Activated naive CD8-positive, alpha-beta T cell treated with anti-CD3 and anti-CD28 coated beads for 36 hours (primary cell): ENCODE data around the gene ZNF878. TPM values are rescaled to one million over a fixed set of nuclear protein-coding genes. Genes with fewer than 3 reads are reported as not detected.
A peak's percentile ranks its signal among the peaks of the same experiment; 100 is the strongest.
"Not testable (repeated sequence)": the region's sequence is repeated elsewhere in the genome, so short reads cannot be mapped to it uniquely, and the experiment has no call there.

Experiments used
- DNase-seq: peaks from one replicate; pipeline ENCODE4 v3.0.0; 2021
- H3K27ac Mint-ChIP-seq: one replicate; pipeline ENCODE4 v1.8.0; 2022; ENCODE audit warnings: mild to moderate bottlenecking, moderate library complexity, mixed read lengths
- H3K27me3 Mint-ChIP-seq: one replicate; pipeline ENCODE4 v1.8.0; 2022; ENCODE audit warnings: mild to moderate bottlenecking, mixed read lengths
- H3K36me3 Mint-ChIP-seq: one replicate; pipeline ENCODE4 v1.8.0; 2021; ENCODE audit warnings: mild to moderate bottlenecking, mixed read lengths
- H3K4me1 Mint-ChIP-seq: one replicate; pipeline ENCODE4 v1.8.0; 2021; ENCODE audit warnings: mixed read lengths
- H3K4me3 Mint-ChIP-seq: one replicate; pipeline ENCODE4 v1.8.0; 2022; ENCODE audit warnings: mild to moderate bottlenecking, moderate library complexity, mixed read lengths
- H3K9me3 Mint-ChIP-seq: one replicate; pipeline ENCODE4 v1.8.0; 2022; ENCODE audit warnings: mixed read lengths
- total RNA-seq, 2 experiments: library from RNA; stranded (reverse); gene quantifications; one replicate each; pipeline ENCODE4 v1.2.3, GENCODE V29; 2021

Gene ZNF878
- total RNA-seq, result 1 to 10 TPM; 1.1 TPM

- Mint-ChIP-seq H3K27me3 (peaks cover 35% of the 10 kb centered on the region), H3K9me3 (peaks cover 3% of the 10 kb centered on the region), H3K4me1 (peaks cover 11% of the 10 kb centered on the region), H3K4me3 (peak within 1 kb of the TSS; percentile 86), H3K36me3 (peaks cover 8% of the 10 kb centered on the region), H3K27ac (peak within 1 kb of the TSS; percentile 77)
- DNase-seq, result peak; percentile 79
Measured at GRCh38 chr19:12052497-12053169, at the start of gene ZNF878. ZNF878 (minus strand) TSS chr19:12052961; CDS start chr19:12052801, 160 bp downstream.

GRCh38 chr19:12098040-12098439, 45.3 kb upstream of the ZNF878 start:
- Mint-ChIP-seq H3K27me3 (peaks cover 9% of the 10 kb centered on the region), H3K4me3 (no peak overlapping the region), H3K27ac (no peak overlapping the region), H3K4me1 (peaks cover 3% of the 10 kb centered on the region), H3K36me3 (peaks cover 46% of the 10 kb centered on the region), H3K9me3 (peaks cover 3% of the 10 kb centered on the region)
- no peak for DNase-seq

GRCh38 chr19:12095111-12095790, 42.5 kb upstream of the ZNF878 start:
- Mint-ChIP-seq H3K36me3 (peaks cover 48% of the 10 kb centered on the region), H3K4me3 (no peak overlapping the region), H3K9me3 (peaks cover 3% of the 10 kb centered on the region), H3K4me1 (peaks cover 12% of the 10 kb centered on the region), H3K27me3 (peaks cover 9% of the 10 kb centered on the region), H3K27ac (no peak overlapping the region)
- DNase-seq, result no peak

- peaks cover 12% of the 10 kb centered on the region for H3K4me1 Mint-ChIP-seq
- no peak overlapping the region for H3K27ac Mint-ChIP-seq
- DNase-seq, result no peak
- peaks cover 3% of the 10 kb centered on the region for H3K9me3 Mint-ChIP-seq
- H3K27me3 Mint-ChIP-seq, result peaks cover 9% of the 10 kb centered on the region
- peak overlapping the region; percentile 90 for H3K4me3 Mint-ChIP-seq
- H3K36me3 Mint-ChIP-seq, result peaks cover 38% of the 10 kb centered on the region
Measured at GRCh38 chr19:12093777-12094176, 41.0 kb upstream of the ZNF878 start.

- Mint-ChIP-seq H3K4me1 (peaks cover 12% of the 10 kb centered on the region), H3K27ac (peak overlapping the region; percentile 79), H3K4me3 (peak overlapping the region; percentile 90), H3K36me3 (peaks cover 32% of the 10 kb centered on the region), H3K27me3 (peaks cover 9% of the 10 kb centered on the region), H3K9me3 (peaks cover 1% of the 10 kb centered on the region)
- DNase-seq, result no peak
Measured at GRCh38 chr19:12092956-12093355, 40.2 kb upstream of the ZNF878 start.

- Mint-ChIP-seq H3K27ac (peak overlapping the region; percentile 90), H3K4me3 (peak overlapping the region; percentile 90), H3K4me1 (peaks cover 12% of the 10 kb centered on the region), H3K27me3 (peaks cover 9% of the 10 kb centered on the region), H3K36me3 (peaks cover 26% of the 10 kb centered on the region), H3K9me3 (no peaks in the 10 kb centered on the region)
- DNase-seq, result peak; percentile 83
Measured at GRCh38 chr19:12092065-12092867, 39.5 kb upstream of the ZNF878 start.

- Mint-ChIP-seq H3K36me3 (peaks cover 24% of the 10 kb centered on the region), H3K9me3 (peaks cover 3% of the 10 kb centered on the region), H3K27ac (no peak overlapping the region), H3K4me3 (peak overlapping the region; percentile 33), H3K27me3 (peaks cover 8% of the 10 kb centered on the region), H3K4me1 (peaks cover 12% of the 10 kb centered on the region)
- DNase-seq, result peak; percentile 60
Measured at GRCh38 chr19:12090807-12091206, 38.0 kb upstream of the ZNF878 start.

- H3K27ac Mint-ChIP-seq, result no peak overlapping the region
- peaks cover 27% of the 10 kb centered on the region for H3K9me3 Mint-ChIP-seq
- peaks cover 20% of the 10 kb centered on the region for H3K36me3 Mint-ChIP-seq
- H3K27me3 Mint-ChIP-seq, result no peaks in the 10 kb centered on the region
- no peak for DNase-seq
- no peak overlapping the region for H3K4me3 Mint-ChIP-seq
- no peaks in the 10 kb centered on the region for H3K4me1 Mint-ChIP-seq
Measured at GRCh38 chr19:12085074-12085818, 32.5 kb upstream of the ZNF878 start.

- H3K27ac Mint-ChIP-seq, H3K4me3 Mint-ChIP-seq, DNase-seq, H3K4me1 Mint-ChIP-seq, H3K27me3 Mint-ChIP-seq: not testable (repeated sequence)
- Mint-ChIP-seq H3K36me3 (peaks cover 33% of the 10 kb centered on the region), H3K9me3 (peaks cover 34% of the 10 kb centered on the region)
Measured at GRCh38 chr19:12083336-12083735, 30.6 kb upstream of the ZNF878 start.

- no peak for DNase-seq
- no peaks in the 10 kb centered on the region for H3K27me3 Mint-ChIP-seq
- H3K27ac Mint-ChIP-seq, result no peak overlapping the region
- H3K4me3 Mint-ChIP-seq, result no peak overlapping the region
- H3K4me1 Mint-ChIP-seq, result no peaks in the 10 kb centered on the region
- peaks cover 54% of the 10 kb centered on the region for H3K9me3 Mint-ChIP-seq
- H3K36me3 Mint-ChIP-seq, result peaks cover 73% of the 10 kb centered on the region
Measured at GRCh38 chr19:12077375-12077774, 24.6 kb upstream of the ZNF878 start.

- DNase-seq, H3K4me1 Mint-ChIP-seq, H3K27ac Mint-ChIP-seq, H3K4me3 Mint-ChIP-seq, H3K27me3 Mint-ChIP-seq: not testable (repeated sequence)
- Mint-ChIP-seq H3K9me3 (peaks cover 52% of the 10 kb centered on the region), H3K36me3 (peaks cover 71% of the 10 kb centered on the region)
Measured at GRCh38 chr19:12076331-12076730, 23.6 kb upstream of the ZNF878 start.

- Mint-ChIP-seq H3K36me3 (peaks cover 75% of the 10 kb centered on the region), H3K4me1 (no peaks in the 10 kb centered on the region), H3K4me3 (no peak overlapping the region), H3K27me3 (no peaks in the 10 kb centered on the region), H3K9me3 (peaks cover 51% of the 10 kb centered on the region), H3K27ac (no peak overlapping the region)
- DNase-seq, result no peak
Measured at GRCh38 chr19:12075538-12076139, 22.9 kb upstream of the ZNF878 start.

GRCh38 chr19:12064590-12065538, 12.1 kb upstream of the ZNF878 start, which contains the start of gene ZNF844:
ZNF844 (plus strand) TSS chr19:12064731; CDS start chr19:12064874, 143 bp downstream.
- peaks cover 24% of the 10 kb centered on the region for H3K36me3 Mint-ChIP-seq
- peak within 1 kb of the TSS; percentile 86 for H3K27ac Mint-ChIP-seq
- H3K9me3 Mint-ChIP-seq, result peaks cover 6% of the 10 kb centered on the region

More at GRCh38 chr19:12064590-12065538, 12.1 kb upstream of the ZNF878 start, which contains the start of gene ZNF844:
- peak; percentile 80 for DNase-seq
- Mint-ChIP-seq H3K4me3 (peak within 1 kb of the TSS; percentile 86), H3K27me3 (no peaks in the 10 kb centered on the region), H3K4me1 (peaks cover 7% of the 10 kb centered on the region)
